ENCODE results near the gene FRS2. TPM values are rescaled to one million over a fixed set of nuclear protein-coding genes. Genes with fewer than 3 reads are reported as not detected.

FRS2 gene
- total RNA-seq, 4 donors from 2014 or later = 22.6 to 42.0 (median 29.2) TPM

DNA sequence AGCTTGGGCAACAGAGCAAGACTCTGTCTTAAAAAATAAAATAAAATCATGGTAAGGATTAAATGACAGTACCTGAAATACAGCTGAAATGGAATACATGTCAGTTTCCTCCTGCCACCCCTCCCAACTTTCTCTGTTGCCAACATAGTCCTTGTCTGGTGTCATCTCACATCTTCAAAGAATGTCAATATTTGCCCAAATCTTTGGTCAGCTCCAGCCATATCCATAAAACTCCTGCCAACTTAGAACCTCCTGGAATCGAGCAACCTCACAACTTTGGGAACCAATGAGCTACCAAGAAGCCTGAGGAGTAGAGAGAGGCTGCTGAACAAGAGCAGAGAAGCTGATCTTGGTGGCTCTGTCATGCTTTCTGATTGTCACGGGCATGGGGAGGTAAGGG lies 151.4 kb downstream of the FRS2 start:
- Histone ChIP-seq H3K9me3 (no peaks in the 10 kb centered on the region), H3K4me1 (no peaks in the 10 kb centered on the region), H3K27ac (no peak overlapping the region), H3K36me3 (no peaks in the 10 kb centered on the region), H3K4me3 (no peak overlapping the region), H3K27me3 (peaks cover 0 to 15% (median 0%) of the 10 kb centered on the region in 4 donors)
- TF ChIP-seq POLR2A (IDR thresholded peaks at IDR 0.05) = no peak
- TF ChIP-seq, protein P1, sequence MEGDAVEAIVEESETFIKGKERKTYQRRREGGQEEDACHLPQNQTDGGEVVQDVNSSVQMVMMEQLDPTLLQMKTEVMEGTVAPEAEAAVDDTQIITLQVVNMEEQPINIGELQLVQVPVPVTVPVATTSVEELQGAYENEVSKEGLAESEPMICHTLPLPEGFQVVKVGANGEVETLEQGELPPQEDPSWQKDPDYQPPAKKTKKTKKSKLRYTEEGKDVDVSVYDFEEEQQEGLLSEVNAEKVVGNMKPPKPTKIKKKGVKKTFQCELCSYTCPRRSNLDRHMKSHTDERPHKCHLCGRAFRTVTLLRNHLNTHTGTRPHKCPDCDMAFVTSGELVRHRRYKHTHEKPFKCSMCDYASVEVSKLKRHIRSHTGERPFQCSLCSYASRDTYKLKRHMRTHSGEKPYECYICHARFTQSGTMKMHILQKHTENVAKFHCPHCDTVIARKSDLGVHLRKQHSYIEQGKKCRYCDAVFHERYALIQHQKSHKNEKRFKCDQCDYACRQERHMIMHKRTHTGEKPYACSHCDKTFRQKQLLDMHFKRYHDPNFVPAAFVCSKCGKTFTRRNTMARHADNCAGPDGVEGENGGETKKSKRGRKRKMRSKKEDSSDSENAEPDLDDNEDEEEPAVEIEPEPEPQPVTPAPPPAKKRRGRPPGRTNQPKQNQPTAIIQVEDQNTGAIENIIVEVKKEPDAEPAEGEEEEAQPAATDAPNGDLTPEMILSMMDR (IDR thresholded peaks at IDR 0.05) = no peak
- no peak for DNase-seq
- 60% methylated on average over 1 of the region's 2 CpGs; no CpG with 5 or more reads in 1 of the 2 donors for WGBS, 2 donors
- intact Hi-C loops (cut with DNase I) = no loop called here

DNA sequence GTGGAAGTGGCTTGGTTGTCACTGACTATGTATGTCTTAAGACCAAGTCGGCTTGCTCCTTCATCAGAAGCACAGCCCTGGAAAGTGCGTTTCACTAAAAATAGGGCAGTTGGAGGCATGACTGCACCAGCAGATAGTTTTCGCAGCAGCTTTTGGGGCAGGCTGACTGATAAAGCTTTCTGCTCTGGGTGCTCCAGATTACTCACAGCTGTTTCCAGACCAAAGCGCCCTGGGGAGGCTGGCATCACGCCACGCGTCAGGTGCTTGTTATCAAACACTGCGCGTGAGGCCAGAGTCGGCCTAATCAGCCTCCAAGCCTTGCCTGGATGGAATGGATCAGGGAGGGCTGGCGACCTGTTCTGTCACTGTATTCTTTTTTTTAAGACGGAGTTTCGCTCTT lies 153.8 kb downstream of the FRS2 start:
- H3K4me1 ChIP-seq = no peaks in the 10 kb centered on the region
- peaks cover 0 to 11% (median 0%) of the 10 kb centered on the region in 4 donors for H3K27me3 ChIP-seq
- H3K9me3 ChIP-seq = no peaks in the 10 kb centered on the region
- intact Hi-C loops (cut with DNase I) = no loop called here
- TF ChIP-seq, protein P1 (IDR thresholded peaks at IDR 0.05) = no peak
- TF ChIP-seq POLR2A (IDR thresholded peaks at IDR 0.05) = no peak
- H3K4me3 ChIP-seq = no peak overlapping the region
- 84% methylated on average over 8 to 13 of the region's 13 CpGs for WGBS, 2 donors
- H3K36me3 ChIP-seq = no peaks in the 10 kb centered on the region
- H3K27ac ChIP-seq = no peak overlapping the region
- no peak for DNase-seq

- no peak for DNase-seq
- TF ChIP-seq, protein P1 (IDR thresholded peaks at IDR 0.05) = no peak
- no peak for TF ChIP-seq POLR2A (IDR thresholded peaks at IDR 0.05)
- H3K9me3 ChIP-seq = no peaks in the 10 kb centered on the region
- no peak overlapping the region for H3K27ac ChIP-seq
- H3K4me1 ChIP-seq = no peaks in the 10 kb centered on the region
- H3K4me3 ChIP-seq = no peak overlapping the region
- no peaks in the 10 kb centered on the region for H3K36me3 ChIP-seq
- H3K27me3 ChIP-seq = peaks cover 0 to 11% (median 0%) of the 10 kb centered on the region in 4 donors
- 50 to 92% methylated on average over 5 to 8 of the region's 8 CpGs for WGBS, 2 donors
- intact Hi-C loops (cut with DNase I) = no loop called here
Observed at GRCh38 chr12:69627501-69627900, 157.3 kb downstream of the FRS2 start.

Small RNA genes lying within 50 kb of the gene (small RNA-seq; reads per million reads assigned to genes)
- gene MIR3913-1 = 1.7 to 7.4 (median 4.6) reads per million in 4 donors

Other genes starting within 250 kb of the FRS2 start
- 10 to 100 TPM; 16.5 to 34.3 (median 20.5) TPM for gene CPSF6, start 230.8 kb upstream of the FRS2 start, total RNA-seq
- 100 to 1,000 TPM in 1 of 4 donors, 10 to 100 TPM in 1, 1 to 10 TPM in 2; 2.7 to 121 (median 23.2) TPM for gene LYZ, start 122.0 kb upstream of the FRS2 start, total RNA-seq
- 10 to 100 TPM; 15.0 to 36.9 (median 26.2) TPM for gene YEATS4, start 110.6 kb upstream of the FRS2 start, total RNA-seq
- gene CCT2, start 115.1 kb downstream of the FRS2 start, total RNA-seq = 100 to 1,000 TPM in 3 of 4 donors, 10 to 100 TPM in 1; 45.4 to 164 (median 156) TPM
- not detected for gene LRRC10, start 140.5 kb downstream of the FRS2 start, total RNA-seq
- gene BEST3, start 228.9 kb downstream of the FRS2 start, total RNA-seq = not detected

All from esophagus squamous epithelium (tissue), 5 donors.